Activated CD4-positive, alpha-beta T cell treated with anti-CD3 and anti-CD28 coated beads, Interleukin-2, amount 50 U/mL, for 24 hours (primary cell): Measurements from ENCODE around the gene TMEM63C.
"Not testable (repeated sequence)": the region's sequence is repeated elsewhere in the genome, so short reads cannot be mapped to it uniquely, and the experiment has no call there.

Source experiments
- DNase-seq, 2 donors: peaks; one replicate each; pipeline ENCODE4 v3.0.0-alpha.2; 2020; ENCODE audit warnings: low read depth in 1 of 2, low spot score in 1 of 2

The TMEM63C gene

GRCh38 chr14:77155083-77155482, 26.5 kb upstream of the TMEM63C start:
- DNase-seq, result no peak

GRCh38 chr14:77157740-77158139, 23.9 kb upstream of the TMEM63C start:
- DNase-seq, result no peak

- no peak for DNase-seq
These were observed 23.3 kb upstream of the TMEM63C start for GRCh38 chr14:77158175-77158881.

GRCh38 chr14:77158882-77159255, 22.7 kb upstream of the TMEM63C start:
- DNase-seq, result no peak

- DNase-seq, result no peak
These were observed 20.6 kb upstream of the TMEM63C start for GRCh38 chr14:77161011-77161410.

GRCh38 chr14:77170045-77170444, 11.6 kb upstream of the TMEM63C start:
- no peak for DNase-seq

GRCh38 chr14:77172916-77173315, 8.7 kb upstream of the TMEM63C start:
- no peak for DNase-seq

GRCh38 chr14:77173911-77174617, 7.5 kb upstream of the TMEM63C start:
- not testable (repeated sequence) for DNase-seq

- no peak for DNase-seq
These were observed 5.8 kb upstream of the TMEM63C start for GRCh38 chr14:77175843-77176242.

GRCh38 chr14:77177702-77178101, 3.9 kb upstream of the TMEM63C start:
- DNase-seq, result no peak

GRCh38 chr14:77178656-77179055, 2.9 kb upstream of the TMEM63C start:
- no peak for DNase-seq

- no peak for DNase-seq
These were observed 634 bp upstream of the TMEM63C start for GRCh38 chr14:77180726-77181602.

GRCh38 chr14:77183896-77184295, 2.3 kb downstream of the TMEM63C start:
- no peak for DNase-seq

- DNase-seq, result no peak
These were observed 2.9 kb downstream of the TMEM63C start for GRCh38 chr14:77184396-77185092.

- DNase-seq, result no peak
These were observed 3.5 kb downstream of the TMEM63C start for GRCh38 chr14:77185093-77185465.

GRCh38 chr14:77186911-77187648, 5.5 kb downstream of the TMEM63C start:
- no peak for DNase-seq

GRCh38 chr14:77187649-77188012, 6.0 kb downstream of the TMEM63C start:
- no peak for DNase-seq

GRCh38 chr14:77189479-77189878, 7.9 kb downstream of the TMEM63C start:
- no peak for DNase-seq

GRCh38 chr14:77190977-77191376, 9.4 kb downstream of the TMEM63C start:
- DNase-seq, result no peak

- no peak for DNase-seq
These were observed 13.1 kb downstream of the TMEM63C start for GRCh38 chr14:77194706-77195105.

GRCh38 chr14:77195766-77196165, 14.2 kb downstream of the TMEM63C start:
- DNase-seq, result no peak
